ENCODE results near the gene TCP11.

DNA sequence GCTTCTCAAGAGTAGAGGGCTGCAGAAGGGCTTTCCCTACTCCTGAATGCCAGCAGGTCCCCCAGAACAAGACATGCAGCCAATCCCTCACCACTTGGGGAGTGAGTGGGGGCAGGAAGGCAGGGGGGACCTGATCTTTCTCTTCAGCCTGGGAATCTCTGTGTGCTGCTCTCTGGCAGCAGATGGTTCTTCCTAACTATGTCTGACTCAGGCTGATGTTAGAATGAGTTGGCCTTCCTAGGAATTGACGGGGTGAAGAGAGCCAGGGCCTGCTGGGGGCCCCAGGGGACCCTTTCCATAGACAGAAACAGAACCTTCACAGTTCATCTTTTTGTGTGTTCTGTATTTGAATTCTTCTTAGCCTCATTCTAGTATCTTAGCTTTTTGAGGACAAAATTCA lies 29.0 kb upstream of the TCP11 start:
- TF ChIP-seq, protein P1, sequence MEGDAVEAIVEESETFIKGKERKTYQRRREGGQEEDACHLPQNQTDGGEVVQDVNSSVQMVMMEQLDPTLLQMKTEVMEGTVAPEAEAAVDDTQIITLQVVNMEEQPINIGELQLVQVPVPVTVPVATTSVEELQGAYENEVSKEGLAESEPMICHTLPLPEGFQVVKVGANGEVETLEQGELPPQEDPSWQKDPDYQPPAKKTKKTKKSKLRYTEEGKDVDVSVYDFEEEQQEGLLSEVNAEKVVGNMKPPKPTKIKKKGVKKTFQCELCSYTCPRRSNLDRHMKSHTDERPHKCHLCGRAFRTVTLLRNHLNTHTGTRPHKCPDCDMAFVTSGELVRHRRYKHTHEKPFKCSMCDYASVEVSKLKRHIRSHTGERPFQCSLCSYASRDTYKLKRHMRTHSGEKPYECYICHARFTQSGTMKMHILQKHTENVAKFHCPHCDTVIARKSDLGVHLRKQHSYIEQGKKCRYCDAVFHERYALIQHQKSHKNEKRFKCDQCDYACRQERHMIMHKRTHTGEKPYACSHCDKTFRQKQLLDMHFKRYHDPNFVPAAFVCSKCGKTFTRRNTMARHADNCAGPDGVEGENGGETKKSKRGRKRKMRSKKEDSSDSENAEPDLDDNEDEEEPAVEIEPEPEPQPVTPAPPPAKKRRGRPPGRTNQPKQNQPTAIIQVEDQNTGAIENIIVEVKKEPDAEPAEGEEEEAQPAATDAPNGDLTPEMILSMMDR (IDR thresholded peaks at IDR 0.05 in 8 of 11, conservative IDR thresholded peaks at IDR 0.05 in 3 of 11), result no peak
- no peak for TF ChIP-seq POLR2A (IDR thresholded peaks at IDR 0.05)
